Measurements from ENCODE around the gene MYEF2. TPM values are rescaled to one million over a fixed set of nuclear protein-coding genes. Genes with fewer than 3 reads are reported as not detected.

Gene MYEF2
- total and polyA plus RNA-seq, 2 donors (not counting 3 experiments of a cell fraction or from before 2014, with no cell fraction given): 11.6 to 54.8 TPM

GRCh38 chr15:48132874-48133273, 45.2 kb downstream of the MYEF2 start:
- dilution Hi-C loops (cut with MboI; ENCODE audit: extremely low pct_ligation_motif_present, low sequenced_read_pairs): no loop called here
- H3K9me3 ChIP-seq (replicated peaks; ENCODE audit: control insufficient read depth, insufficient read depth, low read length): no peaks in the 10 kb centered on the region
- H3K4me3 ChIP-seq (replicated peaks in 1 of 3; ENCODE audit: insufficient read depth in 1 of 3, low read depth in 1 of 3, low read length in 3 of 3): no peak overlapping the region
- no TSS peak for BruUV-seq (replicated peaks)
- H3K4me1 ChIP-seq (ENCODE audit: control insufficient read depth, extremely low read depth, insufficient read depth, low read length): no peaks in the 10 kb centered on the region
- TF ChIP-seq FOS (IDR thresholded peaks at IDR 0.05; ENCODE audit: borderline replicate concordance, insufficient read depth, low read length): no peak
- no peak for TF ChIP-seq EZH2 (IDR thresholded peaks at IDR 0.05; ENCODE audit: borderline replicate concordance, low read depth, low read length, severe bottlenecking)
- TF ChIP-seq JUN (IDR thresholded peaks at IDR 0.05; ENCODE audit: borderline replicate concordance, insufficient read depth, insufficient read length, low read depth): no peak
- TF ChIP-seq GATA2 (IDR thresholded peaks at IDR 0.05; ENCODE audit: insufficient read depth, insufficient read length, low read depth, low read length): no peak
- no peak for TF ChIP-seq CTCF (IDR thresholded peaks at IDR 0.05; ENCODE audit: extremely low read depth in 1 of 2, insufficient read depth in 1 of 2, low read depth in 1 of 2, low read length in 2 of 2)
- no peak for TF ChIP-seq MAX (IDR thresholded peaks at IDR 0.05; ENCODE audit: insufficient read depth, insufficient read length)
- H2AFZ ChIP-seq (ENCODE audit: low read depth, low read length): no peak overlapping the region
- no peak overlapping the region for H3K27ac ChIP-seq (ENCODE audit: insufficient read depth, low read depth, low read length)
- H3K9me1 ChIP-seq (replicated peaks; ENCODE audit: control insufficient read depth, extremely low read depth, insufficient read depth, low read length): no peaks in the 10 kb centered on the region
- no peak overlapping the region for H3K4me2 ChIP-seq (ENCODE audit: insufficient read depth, low read length)
- no peaks in the 10 kb centered on the region for H3K79me2 ChIP-seq (ENCODE audit: control insufficient read depth, insufficient read depth, low read length)
- H4K20me1 ChIP-seq (replicated peaks; ENCODE audit: control insufficient read depth, extremely low read depth, insufficient read depth, low read length): no peaks in the 10 kb centered on the region
- POLR2A ChIA-PET: no interaction called here
- H3K27me3 ChIP-seq (ENCODE audit: control insufficient read depth in 2 of 2, insufficient read depth in 2 of 2, low read length in 2 of 2): no peaks in the 10 kb centered on the region
- CTCF ChIA-PET: no interaction called here
- DNase-seq (ENCODE audit: low read depth, low spot score) (no peak), FAIRE-seq (no peak)
- intact Hi-C loops (cut with micrococcal nuclease): no loop called here
- no peak overlapping the region for H3K9ac ChIP-seq (replicated peaks; ENCODE audit: extremely low read depth, insufficient read depth, low read length)
- H3K36me3 ChIP-seq (ENCODE audit: control insufficient read depth in 2 of 2, extremely low read depth in 1 of 2, insufficient read depth in 2 of 2, low read length in 2 of 2): no peaks in the 10 kb centered on the region
